Lower leg skin (tissue), 3 donors: ENCODE results near the gene HS3ST4.

ENCODE experiments used
- POLR2A ChIP-seq, 2 donors: fragments of 450-650 bp; IDR thresholded peaks; one replicate each; pipeline ENCODE4 v1.6.1; 2016 to 2017; ENCODE audit warnings: antibody characterized with exemption in 2 of 2, mild to moderate bottlenecking in 1 of 2, moderate library complexity in 1 of 2
- TF ChIP-seq, protein P1 (sequence below), 3 donors: fragments of 450-650 bp; IDR thresholded peaks; one replicate each; pipeline ENCODE4 v1.5.1; 2016; ENCODE audit warnings: antibody characterized with exemption in 3 of 3, mild to moderate bottlenecking in 3 of 3, moderate library complexity in 2 of 3

GRCh38 chr16:25750488-25751216 is 58.9 kb downstream of the HS3ST4 start:
- no peak for TF ChIP-seq POLR2A (IDR thresholded peaks at IDR 0.05)
- TF ChIP-seq, protein P1, sequence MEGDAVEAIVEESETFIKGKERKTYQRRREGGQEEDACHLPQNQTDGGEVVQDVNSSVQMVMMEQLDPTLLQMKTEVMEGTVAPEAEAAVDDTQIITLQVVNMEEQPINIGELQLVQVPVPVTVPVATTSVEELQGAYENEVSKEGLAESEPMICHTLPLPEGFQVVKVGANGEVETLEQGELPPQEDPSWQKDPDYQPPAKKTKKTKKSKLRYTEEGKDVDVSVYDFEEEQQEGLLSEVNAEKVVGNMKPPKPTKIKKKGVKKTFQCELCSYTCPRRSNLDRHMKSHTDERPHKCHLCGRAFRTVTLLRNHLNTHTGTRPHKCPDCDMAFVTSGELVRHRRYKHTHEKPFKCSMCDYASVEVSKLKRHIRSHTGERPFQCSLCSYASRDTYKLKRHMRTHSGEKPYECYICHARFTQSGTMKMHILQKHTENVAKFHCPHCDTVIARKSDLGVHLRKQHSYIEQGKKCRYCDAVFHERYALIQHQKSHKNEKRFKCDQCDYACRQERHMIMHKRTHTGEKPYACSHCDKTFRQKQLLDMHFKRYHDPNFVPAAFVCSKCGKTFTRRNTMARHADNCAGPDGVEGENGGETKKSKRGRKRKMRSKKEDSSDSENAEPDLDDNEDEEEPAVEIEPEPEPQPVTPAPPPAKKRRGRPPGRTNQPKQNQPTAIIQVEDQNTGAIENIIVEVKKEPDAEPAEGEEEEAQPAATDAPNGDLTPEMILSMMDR (IDR thresholded peaks at IDR 0.05) = no peak
